ENCODE data around the gene COQ8B. TPM values are rescaled to one million over a fixed set of nuclear protein-coding genes. Genes with fewer than 3 reads are reported as not detected.

COQ8B gene
- total RNA-seq, 1 donor from 2014 or later, result 51.1 TPM

DNA sequence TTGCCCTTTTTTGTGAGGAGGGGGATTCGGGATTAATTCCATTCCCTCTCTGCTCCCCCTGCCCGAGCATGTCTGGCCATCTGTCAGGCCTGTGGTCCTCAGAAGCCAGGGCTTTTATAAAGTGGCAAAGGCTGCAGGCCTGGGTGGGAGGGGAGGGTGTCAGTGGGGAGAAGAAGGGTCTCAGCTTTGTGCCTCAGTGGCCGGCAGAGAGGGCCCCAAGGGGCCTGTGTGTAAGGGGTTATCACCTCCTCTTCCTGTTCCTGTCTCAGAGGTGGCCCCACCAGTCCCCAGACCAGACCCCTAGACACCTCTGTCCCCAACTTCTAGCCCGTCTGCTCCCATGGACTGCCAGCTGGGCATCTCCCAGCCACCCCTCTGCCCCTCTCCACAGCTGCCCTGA, 22.8 kb downstream of the COQ8B start:
- H3K27me3 ChIP-seq, result no peaks in the 10 kb centered on the region
- peaks cover 29% of the 10 kb centered on the region for H3K4me1 ChIP-seq
- H3K9me3 ChIP-seq, result no peaks in the 10 kb centered on the region
- H3K27ac ChIP-seq, result no peak overlapping the region
- no peaks in the 10 kb centered on the region for H3K36me3 ChIP-seq
- H3K4me3 ChIP-seq, result no peak overlapping the region
- TF ChIP-seq POLR2AphosphoS5 (IDR thresholded peaks at IDR 0.05; ENCODE audit: insufficient read depth in 1 of 2, low read depth in 1 of 2), result no peak
- no peak for TF ChIP-seq POLR2A (IDR thresholded peaks at IDR 0.05)
- no peak for TF ChIP-seq CTCF (IDR thresholded peaks at IDR 0.05)
- no peak for DNase-seq (ENCODE audit: extremely low spot score in 2 of 2)
- intact Hi-C loops (cut with DNase I), result no loop called here

DNA sequence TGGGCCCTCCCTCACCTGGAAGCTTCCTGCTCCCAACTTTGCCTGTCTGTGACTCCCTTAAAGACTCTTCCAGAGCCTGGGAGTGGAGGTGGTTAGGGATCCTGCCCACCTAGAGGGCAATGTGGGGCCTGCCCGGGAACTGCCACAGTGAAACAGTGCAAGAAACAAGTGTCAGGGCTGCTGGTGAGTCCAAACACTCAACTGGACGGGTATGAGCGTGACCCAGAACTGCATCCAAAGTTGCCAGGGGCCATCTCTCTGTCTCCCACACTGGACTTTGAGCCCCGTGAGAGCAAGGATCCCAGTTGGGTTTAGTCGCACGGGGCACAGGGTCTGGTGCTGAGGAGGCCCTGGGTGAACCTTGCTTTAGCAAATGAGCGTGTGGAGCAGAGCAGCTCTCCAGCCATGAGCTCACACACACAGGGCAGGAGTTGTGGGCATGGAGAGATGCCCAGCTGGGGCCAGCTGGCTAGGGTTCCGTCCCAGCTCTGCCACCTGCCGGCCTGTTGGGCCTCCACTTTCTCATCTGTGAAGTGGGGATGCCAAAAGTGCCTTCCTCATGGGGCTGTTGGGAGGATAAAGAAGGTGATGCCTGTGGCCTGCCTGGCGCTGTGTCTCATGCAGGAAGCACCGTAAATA, 23.4 kb downstream of the COQ8B start:
- no peak overlapping the region for H3K27ac ChIP-seq
- DNase-seq (ENCODE audit: extremely low spot score in 2 of 2), result no peak
- H3K27me3 ChIP-seq, result no peaks in the 10 kb centered on the region
- no peak overlapping the region for H3K4me3 ChIP-seq
- no peak for TF ChIP-seq CTCF (IDR thresholded peaks at IDR 0.05)
- no peak for TF ChIP-seq POLR2A (IDR thresholded peaks at IDR 0.05)
- TF ChIP-seq POLR2AphosphoS5 (IDR thresholded peaks at IDR 0.05; ENCODE audit: insufficient read depth in 1 of 2, low read depth in 1 of 2), result no peak
- peaks cover 35% of the 10 kb centered on the region for H3K4me1 ChIP-seq
- no peaks in the 10 kb centered on the region for H3K9me3 ChIP-seq
- intact Hi-C loops (cut with DNase I), result no loop called here
- no peaks in the 10 kb centered on the region for H3K36me3 ChIP-seq

GRCh38 chr19:40692212-40692551, 24.5 kb downstream of the COQ8B start:
- no peak overlapping the region for H3K4me3 ChIP-seq
- no peak for DNase-seq (ENCODE audit: extremely low spot score in 2 of 2)
- no peaks in the 10 kb centered on the region for H3K9me3 ChIP-seq
- intact Hi-C loops (cut with DNase I), result no loop called here
- TF ChIP-seq POLR2AphosphoS5 (IDR thresholded peaks at IDR 0.05; ENCODE audit: insufficient read depth in 1 of 2, low read depth in 1 of 2), result no peak
- TF ChIP-seq CTCF (IDR thresholded peaks at IDR 0.05), result no peak
- no peak for TF ChIP-seq POLR2A (IDR thresholded peaks at IDR 0.05)
- peaks cover 46% of the 10 kb centered on the region for H3K4me1 ChIP-seq
- H3K36me3 ChIP-seq, result no peaks in the 10 kb centered on the region
- H3K27ac ChIP-seq, result peak overlapping the region; percentile 86
- H3K27me3 ChIP-seq, result no peaks in the 10 kb centered on the region

DNA sequence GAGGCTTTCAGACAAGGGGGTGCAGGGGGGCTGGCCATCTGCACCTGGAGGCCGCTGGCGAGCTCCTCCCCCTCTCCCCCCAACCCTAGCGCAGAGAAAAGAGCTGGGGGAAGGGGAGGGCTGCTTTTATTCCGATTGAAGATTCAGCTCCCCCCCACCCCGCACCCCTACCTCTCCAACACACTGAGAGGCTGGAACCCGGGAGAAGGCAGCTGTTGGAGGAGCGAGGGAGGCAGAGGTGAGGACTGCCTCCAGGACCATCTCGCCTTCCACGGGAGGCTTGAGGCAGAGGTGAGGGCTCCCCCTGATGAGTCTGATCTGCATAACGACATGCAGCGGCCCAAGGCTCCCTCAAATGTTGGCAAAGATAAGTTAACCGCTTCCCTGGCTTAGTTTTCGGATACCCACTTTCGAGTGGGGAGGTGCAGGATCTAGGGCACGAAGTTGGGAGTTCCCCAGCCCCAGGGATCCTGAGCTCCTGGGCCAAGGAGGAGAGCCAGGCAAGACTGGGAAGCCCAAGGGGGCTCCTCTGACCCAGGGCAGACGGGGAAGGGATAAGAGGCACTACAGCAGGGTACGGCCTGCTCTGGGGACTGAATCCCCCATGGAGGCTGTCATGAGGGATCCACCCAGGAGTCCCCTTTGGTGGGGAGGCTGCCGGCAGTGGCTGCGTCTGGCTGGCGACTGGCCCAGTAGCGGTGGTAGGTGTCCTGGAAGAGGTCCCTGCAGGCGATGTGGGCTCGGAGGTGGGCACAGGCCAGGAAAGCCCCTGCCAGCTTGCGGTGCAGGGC, 25.1 kb downstream of the COQ8B start:
- Histone ChIP-seq H3K27ac (peak overlapping the region; percentile 86), H3K9me3 (no peaks in the 10 kb centered on the region), H3K27me3 (no peaks in the 10 kb centered on the region), H3K4me3 (peak overlapping the region; percentile 90 to 96), H3K4me1 (peaks cover 47% of the 10 kb centered on the region), H3K36me3 (peaks cover 0 to 3% of the 10 kb centered on the region in 2 donors)
- DNase-seq (ENCODE audit: extremely low spot score in 2 of 2), result no peak
- intact Hi-C loops (cut with DNase I), result no loop called here
- no peak for TF ChIP-seq POLR2AphosphoS5 (IDR thresholded peaks at IDR 0.05; ENCODE audit: insufficient read depth in 1 of 2, low read depth in 1 of 2)

GRCh38 chr19:40690693-40691420, 25.8 kb downstream of the COQ8B start:
- H3K4me3 ChIP-seq, result peak overlapping the region; percentile 90 to 96

More at GRCh38 chr19:40690693-40691420, 25.8 kb downstream of the COQ8B start:
- peak in 1 of 2 donors; percentile 97 for DNase-seq (ENCODE audit: extremely low spot score in 2 of 2)
- H3K4me1 ChIP-seq, result peaks cover 47% of the 10 kb centered on the region
- TF ChIP-seq POLR2AphosphoS5 (IDR thresholded peaks at IDR 0.05; ENCODE audit: insufficient read depth in 1 of 2, low read depth in 1 of 2) (peak; percentile 49 to 95), POLR2A (IDR thresholded peaks at IDR 0.05) (peak in 1 of 2 donors; percentile 44), CTCF (IDR thresholded peaks at IDR 0.05) (no peak)
- no peaks in the 10 kb centered on the region for H3K27me3 ChIP-seq
- no peaks in the 10 kb centered on the region for H3K9me3 ChIP-seq
- intact Hi-C loops (cut with DNase I), result no loop called here
- H3K36me3 ChIP-seq, result peaks cover 0 to 10% of the 10 kb centered on the region in 2 donors
- peak overlapping the region; percentile 86 for H3K27ac ChIP-seq
